Transverse colon (tissue), 4 donors: ENCODE data around the gene ERCC4.

ENCODE experiments used
- POLR2A ChIP-seq: fragments of 450-650 bp; IDR thresholded peaks from one replicate; pipeline ENCODE4 v1.6.1; 2016; ENCODE audit warnings: antibody characterized with exemption, mild to moderate bottlenecking, moderate library complexity
- POLR2AphosphoS5 ChIP-seq, 3 donors: sonication (generic); formaldehyde crosslinking; IDR thresholded peaks; one replicate each; pipeline ENCODE4 v1.6.1; 2016; ENCODE audit warnings: antibody characterized with exemption in 3 of 3
- TF ChIP-seq, protein P1 (sequence below), 5 experiments: fragments of 200-600 bp in 3 of 5; fragments of 450-650 bp in 2 of 5; sonication (generic) in 3 of 5; IDR thresholded peaks; 1 replicate in 2 of 5; 2 replicates in 3 of 5; pipeline ENCODE4 v1.5.1; 2016 to 2017; ENCODE audit warnings: antibody characterized with exemption in 5 of 5, inconsistent platforms in 3 of 5, mild to moderate bottlenecking in 2 of 5, moderate library complexity in 1 of 5

DNA sequence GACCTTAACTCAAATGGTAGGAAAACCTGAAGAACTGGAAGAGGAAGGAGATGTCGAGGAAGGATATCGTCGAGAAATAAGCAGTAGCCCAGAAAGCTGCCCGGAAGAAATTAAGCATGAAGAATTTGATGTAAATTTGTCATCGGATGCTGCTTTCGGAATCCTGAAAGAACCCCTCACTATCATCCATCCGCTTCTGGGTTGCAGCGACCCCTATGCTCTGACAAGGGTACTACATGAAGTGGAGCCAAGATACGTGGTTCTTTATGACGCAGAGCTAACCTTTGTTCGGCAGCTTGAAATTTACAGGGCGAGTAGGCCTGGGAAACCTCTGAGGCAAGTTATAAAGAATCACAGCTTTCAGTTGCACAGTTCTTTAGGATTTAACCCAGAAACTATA lies 15.5 kb downstream of the ERCC4 start:
- TF ChIP-seq, protein P1, sequence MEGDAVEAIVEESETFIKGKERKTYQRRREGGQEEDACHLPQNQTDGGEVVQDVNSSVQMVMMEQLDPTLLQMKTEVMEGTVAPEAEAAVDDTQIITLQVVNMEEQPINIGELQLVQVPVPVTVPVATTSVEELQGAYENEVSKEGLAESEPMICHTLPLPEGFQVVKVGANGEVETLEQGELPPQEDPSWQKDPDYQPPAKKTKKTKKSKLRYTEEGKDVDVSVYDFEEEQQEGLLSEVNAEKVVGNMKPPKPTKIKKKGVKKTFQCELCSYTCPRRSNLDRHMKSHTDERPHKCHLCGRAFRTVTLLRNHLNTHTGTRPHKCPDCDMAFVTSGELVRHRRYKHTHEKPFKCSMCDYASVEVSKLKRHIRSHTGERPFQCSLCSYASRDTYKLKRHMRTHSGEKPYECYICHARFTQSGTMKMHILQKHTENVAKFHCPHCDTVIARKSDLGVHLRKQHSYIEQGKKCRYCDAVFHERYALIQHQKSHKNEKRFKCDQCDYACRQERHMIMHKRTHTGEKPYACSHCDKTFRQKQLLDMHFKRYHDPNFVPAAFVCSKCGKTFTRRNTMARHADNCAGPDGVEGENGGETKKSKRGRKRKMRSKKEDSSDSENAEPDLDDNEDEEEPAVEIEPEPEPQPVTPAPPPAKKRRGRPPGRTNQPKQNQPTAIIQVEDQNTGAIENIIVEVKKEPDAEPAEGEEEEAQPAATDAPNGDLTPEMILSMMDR (IDR thresholded peaks at IDR 0.05), result peak in 2 of 5 experiments; percentile 13 to 32
- TF ChIP-seq POLR2A (no peak), POLR2AphosphoS5 (IDR thresholded peaks at IDR 0.05) (no peak)
